Parathyroid adenoma (tissue), 2 donors: ENCODE results near the gene COA8.

Experiments used
- H2AFZ ChIP-seq: fragments of 300-600 bp; sonication (generic); one replicate; pipeline ENCODE4 v1.7.0; 2017; ENCODE audit warnings: antibody characterized with exemption, mild to moderate bottlenecking
- H3K27ac ChIP-seq: fragments of 300-600 bp; sonication (generic); one replicate; pipeline ENCODE4 v1.7.0; 2017
- H3K27me3 ChIP-seq: fragments of 300-600 bp; sonication (generic); one replicate; pipeline ENCODE4 v1.7.0; 2017; ENCODE audit warnings: low read length; ENCODE audit not compliant: control insufficient read depth, insufficient read depth
- H3K36me3 ChIP-seq: fragments of 300-600 bp; sonication (generic); one replicate; pipeline ENCODE4 v1.7.0; 2017; ENCODE audit warnings: low read length; ENCODE audit not compliant: control insufficient read depth, insufficient read depth
- H3K4me1 ChIP-seq: fragments of 300-600 bp; sonication (generic); one replicate; pipeline ENCODE4 v1.7.0; 2017; ENCODE audit warnings: control low read depth
- H3K4me2 ChIP-seq: fragments of 300-600 bp; sonication (generic); one replicate; pipeline ENCODE4 v1.7.0; 2017; ENCODE audit warnings: low read length
- H3K4me3 ChIP-seq: fragments of 300-600 bp; sonication (generic); one replicate; pipeline ENCODE4 v1.7.0; 2017; ENCODE audit warnings: low read depth, low read length
- H3K79me2 ChIP-seq: fragments of 300-600 bp; sonication (generic); one replicate; pipeline ENCODE4 v1.7.0; 2017; ENCODE audit warnings: control low read depth
- H3K9ac ChIP-seq: fragments of 300-600 bp; sonication (generic); one replicate; pipeline ENCODE4 v1.7.0; 2017; ENCODE audit warnings: mild to moderate bottlenecking
- H3K9me3 ChIP-seq: fragments of 300-600 bp; sonication (generic); one replicate; pipeline ENCODE4 v1.7.0; 2017; ENCODE audit warnings: low read length; ENCODE audit not compliant: control insufficient read depth
- TF ChIP-seq, protein P1 (sequence below): fragments of 300-600 bp; sonication (generic); IDR thresholded peaks from one replicate; pipeline ENCODE4 v1.7.0; 2017; ENCODE audit warnings: antibody characterized with exemption, mild to moderate bottlenecking
- donor health status: primary hyperparathyroidism.

COA8 gene

DNA sequence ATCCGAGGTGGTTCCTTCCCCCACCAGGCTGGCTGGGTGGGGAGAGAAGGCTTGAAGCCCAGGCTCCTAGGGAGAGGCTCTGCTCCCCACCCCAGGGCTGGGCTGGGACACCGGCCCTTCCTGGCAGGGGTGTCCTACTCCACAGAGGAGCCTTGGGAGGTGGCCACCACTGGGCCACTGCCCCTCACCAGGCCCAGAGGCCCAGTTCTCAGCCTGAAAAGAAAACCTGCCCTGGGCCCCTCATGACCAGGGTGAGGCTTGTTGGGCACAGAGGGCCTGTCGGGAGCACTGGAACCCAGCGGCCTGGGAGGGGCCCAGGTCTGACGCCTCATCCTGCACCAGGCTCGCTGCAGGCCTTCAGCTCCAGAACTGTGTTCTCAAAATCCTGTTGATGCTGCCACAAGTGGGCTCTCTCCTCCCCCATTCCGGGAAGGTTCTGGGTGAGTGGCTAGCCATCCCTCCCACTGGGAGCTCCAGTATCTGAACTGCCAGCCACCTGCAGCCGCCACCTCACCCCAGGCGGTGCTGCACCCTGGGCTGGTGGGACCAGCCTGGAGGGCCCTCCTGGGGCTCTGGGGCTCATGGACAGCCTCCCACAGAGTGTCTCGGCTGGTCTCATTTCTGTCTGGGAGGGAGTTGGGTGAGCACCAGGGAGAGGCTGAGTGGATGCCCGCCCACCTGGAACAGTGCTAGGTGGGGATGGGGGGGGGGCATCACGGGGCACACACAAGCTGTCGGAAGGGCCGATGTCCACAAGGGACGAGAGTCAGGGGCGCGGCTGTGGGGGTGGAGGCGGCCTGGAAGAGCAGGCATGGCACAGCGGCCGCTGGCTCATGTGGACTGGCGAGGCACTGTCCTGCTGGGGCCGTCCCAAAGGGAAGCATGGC lies 12.1 kb upstream of the COA8 start:
- Histone ChIP-seq H3K79me2 (peaks cover 24% of the 10 kb centered on the region), H2AFZ (no peak overlapping the region), H3K27me3 (no peaks in the 10 kb centered on the region), H3K4me1 (peaks cover 4% of the 10 kb centered on the region), H3K4me2 (no peak overlapping the region), H3K27ac (no peak overlapping the region), H3K9me3 (no peaks in the 10 kb centered on the region), H3K36me3 (no peaks in the 10 kb centered on the region), H3K4me3 (no peak overlapping the region), H3K9ac (no peak overlapping the region)
- TF ChIP-seq, protein P1, sequence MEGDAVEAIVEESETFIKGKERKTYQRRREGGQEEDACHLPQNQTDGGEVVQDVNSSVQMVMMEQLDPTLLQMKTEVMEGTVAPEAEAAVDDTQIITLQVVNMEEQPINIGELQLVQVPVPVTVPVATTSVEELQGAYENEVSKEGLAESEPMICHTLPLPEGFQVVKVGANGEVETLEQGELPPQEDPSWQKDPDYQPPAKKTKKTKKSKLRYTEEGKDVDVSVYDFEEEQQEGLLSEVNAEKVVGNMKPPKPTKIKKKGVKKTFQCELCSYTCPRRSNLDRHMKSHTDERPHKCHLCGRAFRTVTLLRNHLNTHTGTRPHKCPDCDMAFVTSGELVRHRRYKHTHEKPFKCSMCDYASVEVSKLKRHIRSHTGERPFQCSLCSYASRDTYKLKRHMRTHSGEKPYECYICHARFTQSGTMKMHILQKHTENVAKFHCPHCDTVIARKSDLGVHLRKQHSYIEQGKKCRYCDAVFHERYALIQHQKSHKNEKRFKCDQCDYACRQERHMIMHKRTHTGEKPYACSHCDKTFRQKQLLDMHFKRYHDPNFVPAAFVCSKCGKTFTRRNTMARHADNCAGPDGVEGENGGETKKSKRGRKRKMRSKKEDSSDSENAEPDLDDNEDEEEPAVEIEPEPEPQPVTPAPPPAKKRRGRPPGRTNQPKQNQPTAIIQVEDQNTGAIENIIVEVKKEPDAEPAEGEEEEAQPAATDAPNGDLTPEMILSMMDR, result no peak

DNA sequence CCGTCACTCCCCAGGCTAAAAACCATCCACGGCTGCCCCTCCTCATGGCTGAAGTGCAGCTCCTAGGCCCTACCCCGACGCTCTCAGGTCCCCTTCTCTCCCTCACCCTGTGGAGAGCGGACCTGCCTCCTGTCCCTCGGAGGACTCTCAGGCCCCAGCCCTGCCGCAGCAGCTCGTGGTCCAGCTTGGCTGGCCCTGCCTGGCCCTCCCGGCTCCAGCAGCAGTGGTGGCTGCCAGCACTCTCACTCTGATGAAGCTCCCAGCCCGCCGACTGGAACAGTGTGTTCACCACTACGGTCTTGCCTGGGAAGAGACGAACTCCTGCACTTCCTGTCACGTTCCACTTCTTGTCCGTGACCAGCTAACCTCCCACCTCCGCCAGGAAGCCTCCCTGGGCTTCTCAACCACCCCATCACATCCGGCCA lies 11.4 kb upstream of the COA8 start:
- Histone ChIP-seq H3K27ac (no peak overlapping the region), H3K4me2 (no peak overlapping the region), H2AFZ (no peak overlapping the region), H3K36me3 (no peaks in the 10 kb centered on the region), H3K4me3 (no peak overlapping the region), H3K9me3 (no peaks in the 10 kb centered on the region), H3K79me2 (peaks cover 22% of the 10 kb centered on the region), H3K4me1 (peaks cover 4% of the 10 kb centered on the region), H3K9ac (no peak overlapping the region), H3K27me3 (no peaks in the 10 kb centered on the region)
- TF ChIP-seq, protein P1, result no peak

DNA sequence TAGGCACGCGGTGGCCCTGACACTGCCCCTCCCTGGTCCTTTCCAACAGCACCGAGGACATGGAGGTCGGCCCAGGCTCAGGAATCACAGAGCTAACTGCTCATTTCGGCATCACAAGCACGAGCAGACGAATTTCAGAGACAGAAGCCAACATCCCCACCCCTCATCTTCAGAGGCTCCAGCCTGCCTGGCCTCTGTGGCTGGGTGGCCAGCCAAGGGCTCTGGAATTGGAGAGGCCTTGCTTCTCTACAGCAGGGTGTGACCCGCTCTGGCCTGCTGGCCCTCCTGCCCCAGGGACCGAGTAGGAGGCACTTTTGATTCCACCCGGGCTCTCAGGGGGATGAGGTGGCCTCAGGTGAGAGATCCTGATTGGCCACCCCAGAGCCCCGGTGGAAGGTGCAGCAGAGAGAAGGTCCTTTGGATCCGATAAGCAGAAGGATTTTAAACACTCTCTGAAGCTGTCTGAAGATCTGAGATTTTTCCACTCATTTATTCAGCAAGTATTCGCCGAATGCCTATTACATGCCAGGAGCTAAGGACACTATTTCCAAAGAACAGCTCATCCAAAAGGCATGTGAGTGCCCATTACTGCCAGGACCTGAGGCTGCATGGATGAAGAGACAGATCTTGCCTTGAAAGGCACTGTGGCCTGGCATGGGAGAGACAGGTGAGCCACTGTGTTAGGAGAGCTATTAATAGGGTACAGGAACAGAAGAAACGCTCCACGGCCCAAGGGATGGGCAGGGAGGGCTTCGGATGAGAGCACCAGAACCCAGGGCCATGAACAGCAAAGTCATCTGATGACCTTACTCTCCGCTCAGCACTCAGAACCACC lies 10.5 kb upstream of the COA8 start:
- H3K79me2 ChIP-seq, result peaks cover 19% of the 10 kb centered on the region
- H3K4me1 ChIP-seq, result peaks cover 4% of the 10 kb centered on the region
- no peak overlapping the region for H2AFZ ChIP-seq
- no peak overlapping the region for H3K9ac ChIP-seq
- TF ChIP-seq, protein P1, result no peak
- H3K27me3 ChIP-seq, result no peaks in the 10 kb centered on the region
- no peaks in the 10 kb centered on the region for H3K36me3 ChIP-seq
- H3K4me3 ChIP-seq, result no peak overlapping the region
- no peak overlapping the region for H3K4me2 ChIP-seq
- H3K27ac ChIP-seq, result no peak overlapping the region
- H3K9me3 ChIP-seq, result no peaks in the 10 kb centered on the region

DNA sequence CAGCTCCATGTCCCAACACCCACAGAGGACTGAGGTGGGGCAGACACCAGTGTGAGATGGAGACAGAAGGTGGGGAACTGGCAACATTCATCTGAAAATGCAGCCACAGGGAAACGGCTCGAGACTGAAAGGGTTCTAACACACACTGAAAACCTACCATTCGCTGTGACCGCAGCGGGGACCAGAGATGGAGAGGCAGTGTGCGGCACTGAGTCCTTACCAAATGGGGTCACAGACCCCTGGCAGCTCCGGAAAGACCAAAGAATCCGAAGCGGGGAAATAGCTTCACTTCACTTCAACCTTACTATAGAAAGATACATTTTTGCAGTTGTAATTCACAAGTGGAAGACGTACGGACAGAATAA lies 9.9 kb upstream of the COA8 start:
- Histone ChIP-seq H3K79me2 (peaks cover 19% of the 10 kb centered on the region), H3K27ac (no peak overlapping the region), H2AFZ (no peak overlapping the region), H3K4me3 (no peak overlapping the region), H3K9ac (no peak overlapping the region), H3K27me3 (no peaks in the 10 kb centered on the region), H3K4me2 (no peak overlapping the region), H3K36me3 (no peaks in the 10 kb centered on the region), H3K9me3 (no peaks in the 10 kb centered on the region), H3K4me1 (peaks cover 4% of the 10 kb centered on the region)
- TF ChIP-seq, protein P1, result no peak
